HG03095 (cell line): ENCODE data around the gene CPLANE2.
"Not testable (repeated sequence)": the region's sequence is repeated elsewhere in the genome, so short reads cannot be mapped to it uniquely, and the experiment has no call there.

ENCODE experiments used
- ATAC-seq: cut with Tn5 transposase; IDR thresholded peaks from one replicate; pipeline ENCODE4 v1.9.1; 2021; ENCODE audit warnings: moderate library complexity; ENCODE audit not compliant: unreplicated experiment

Gene CPLANE2

GRCh38 chr1:16210581-16210980 lies 26.4 kb downstream of the CPLANE2 start:
- ATAC-seq = no peak

DNA sequence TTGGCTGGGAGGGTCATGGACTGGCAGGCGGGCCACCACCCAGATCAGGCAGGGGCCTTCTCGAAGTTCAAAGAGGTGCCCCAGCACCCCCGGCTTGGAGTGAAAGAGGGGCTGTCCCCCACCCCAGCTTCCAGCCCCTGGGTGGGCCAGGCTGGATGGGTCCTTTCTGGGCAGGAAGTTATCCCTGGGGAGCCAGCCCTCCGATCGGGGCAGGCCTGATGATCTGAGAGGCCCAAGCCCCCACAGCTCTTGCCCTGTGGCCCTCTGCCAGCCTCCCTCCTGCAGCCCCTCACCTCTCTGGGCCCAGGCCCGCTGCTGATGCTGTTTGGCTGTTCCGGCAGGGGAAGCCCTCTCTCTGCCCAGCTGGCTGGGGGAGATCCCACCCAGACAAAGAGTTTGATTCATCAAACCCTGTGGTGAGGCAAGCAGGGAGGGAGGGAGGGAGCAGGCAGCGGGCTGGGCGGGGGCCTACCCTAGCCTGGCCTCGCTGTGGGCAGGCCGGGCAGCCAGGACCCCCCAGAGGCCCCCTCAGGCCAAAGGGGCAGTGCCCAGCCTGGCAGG lies 27.1 kb downstream of the CPLANE2 start:
- no peak for ATAC-seq

GRCh38 chr1:16209132-16209846 lies 27.7 kb downstream of the CPLANE2 start:
- ATAC-seq = no peak

DNA sequence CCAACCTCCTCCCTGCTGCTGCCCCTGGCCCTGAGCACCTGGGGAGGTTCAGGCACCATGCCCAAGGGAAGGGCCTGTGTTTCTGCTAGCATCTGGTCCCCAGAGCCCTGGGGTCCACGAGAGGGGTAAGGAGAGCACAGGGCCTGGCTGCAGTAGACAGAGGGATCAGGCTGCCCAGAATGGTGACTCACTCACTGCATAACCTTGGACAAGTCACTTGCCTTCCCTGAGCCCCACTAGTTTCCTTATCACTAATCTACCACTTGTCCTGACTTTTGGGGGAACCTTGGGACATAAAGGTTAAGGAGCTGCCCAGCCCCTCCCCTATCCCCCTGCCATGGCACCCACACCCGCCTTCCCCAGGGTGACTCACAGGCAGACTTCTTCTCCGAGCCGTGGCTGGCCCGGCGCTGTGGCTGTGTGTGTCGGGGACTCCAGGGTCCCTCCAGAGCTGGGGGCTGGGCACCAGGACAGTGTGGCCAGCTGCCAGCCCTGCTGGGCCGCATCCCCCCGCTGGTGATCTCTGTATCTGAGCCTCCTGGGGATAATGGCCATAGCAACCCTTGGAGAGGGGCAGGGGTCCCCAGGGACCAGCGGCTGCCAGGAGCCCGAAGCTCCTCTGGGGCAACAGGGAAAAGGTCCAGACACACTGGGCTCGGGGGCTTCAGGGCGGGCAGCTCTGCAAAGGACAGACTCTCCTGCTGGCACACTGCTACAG lies 28.6 kb downstream of the CPLANE2 start:
- no peak for ATAC-seq

DNA sequence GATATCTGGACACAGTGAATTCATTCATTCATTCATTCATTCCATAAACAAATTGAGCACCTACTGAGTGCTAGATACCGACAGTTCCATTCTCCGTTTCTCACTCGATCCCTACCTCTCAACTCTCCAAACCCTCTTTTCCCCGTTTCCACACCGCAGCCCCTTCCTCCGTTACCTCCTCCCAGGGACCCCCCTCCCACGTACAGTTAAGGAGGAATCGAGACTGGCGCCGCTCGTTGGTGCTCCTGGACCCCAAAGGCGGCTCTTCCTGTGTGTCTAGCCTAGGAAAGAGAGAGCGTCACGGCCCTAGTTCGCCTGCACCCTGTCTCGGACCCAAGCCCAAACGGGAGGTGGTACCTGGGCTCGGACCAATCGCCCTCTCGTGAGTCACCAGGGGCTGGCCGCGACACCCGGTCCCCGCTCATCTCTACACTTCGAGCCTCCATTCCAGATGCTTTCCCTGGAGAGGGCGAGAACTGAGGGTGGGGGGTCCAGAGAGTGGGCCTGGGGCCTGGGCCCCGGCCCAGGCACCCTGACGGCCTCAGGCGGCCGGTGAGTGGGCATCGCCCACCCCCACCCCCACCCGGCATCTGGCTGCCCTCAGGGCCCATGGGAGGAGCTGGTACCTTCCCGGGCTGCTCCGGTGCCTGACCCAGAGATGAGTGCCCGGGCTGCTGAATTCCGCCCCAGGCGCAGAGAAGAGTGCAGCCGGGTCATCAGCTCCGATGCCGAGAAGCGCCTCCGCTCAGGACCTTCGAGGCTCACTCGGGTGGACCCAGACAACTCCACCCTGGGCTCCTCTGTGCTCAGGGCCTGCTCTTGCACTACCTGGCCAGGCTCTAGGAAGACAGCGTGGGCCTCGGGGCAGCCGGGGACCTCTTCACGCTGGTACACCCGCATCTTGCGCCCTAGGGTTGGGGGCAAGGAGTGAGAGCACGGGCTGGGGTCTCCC lies 29.4 kb downstream of the CPLANE2 start:
- no peak for ATAC-seq

DNA sequence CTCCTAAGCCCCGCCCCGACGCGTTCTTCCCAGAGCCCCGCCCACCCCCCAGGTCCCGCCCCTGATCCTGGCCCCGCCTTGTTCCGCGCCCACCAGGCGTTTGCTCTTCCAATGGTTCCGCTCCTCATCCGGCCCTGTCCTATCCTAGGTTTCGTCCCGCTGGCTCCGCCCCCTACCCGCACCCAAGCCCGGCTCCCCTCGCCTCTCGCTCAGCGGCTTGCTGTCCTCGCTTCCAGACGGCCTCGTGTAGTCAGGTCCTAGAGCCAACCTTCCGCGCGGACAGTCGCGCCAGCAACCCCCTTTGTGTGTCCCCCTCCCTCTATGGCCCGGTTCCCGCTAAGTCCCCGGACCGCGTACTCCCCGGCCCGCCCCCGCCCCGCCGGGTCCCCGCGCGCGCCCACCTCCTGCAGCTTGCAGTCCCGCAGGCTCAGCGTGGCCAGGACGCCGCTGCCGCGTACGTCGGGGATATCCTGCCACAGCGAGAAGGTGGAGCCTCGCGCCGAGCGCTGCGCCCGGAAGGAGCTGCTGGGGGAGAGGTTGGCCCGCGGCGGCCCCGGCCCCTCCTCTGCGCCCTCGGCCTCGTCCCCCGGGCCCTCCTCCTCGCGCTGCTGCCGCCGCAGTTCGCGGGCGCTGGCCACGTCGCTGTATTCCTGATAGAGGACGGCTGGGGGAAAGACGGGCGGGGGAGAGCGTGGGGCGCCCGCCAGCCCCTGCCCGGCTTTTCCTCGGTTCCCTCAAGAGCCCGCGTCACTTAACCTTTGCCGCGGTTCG lies 30.3 kb downstream of the CPLANE2 start:
- peak; percentile 59 for ATAC-seq

GRCh38 chr1:16205891-16206546 lies 31.0 kb downstream of the CPLANE2 start:
- ATAC-seq = no peak

- no peak for ATAC-seq
These were observed 31.7 kb downstream of the CPLANE2 start for GRCh38 chr1:16205334-16205671.

DNA sequence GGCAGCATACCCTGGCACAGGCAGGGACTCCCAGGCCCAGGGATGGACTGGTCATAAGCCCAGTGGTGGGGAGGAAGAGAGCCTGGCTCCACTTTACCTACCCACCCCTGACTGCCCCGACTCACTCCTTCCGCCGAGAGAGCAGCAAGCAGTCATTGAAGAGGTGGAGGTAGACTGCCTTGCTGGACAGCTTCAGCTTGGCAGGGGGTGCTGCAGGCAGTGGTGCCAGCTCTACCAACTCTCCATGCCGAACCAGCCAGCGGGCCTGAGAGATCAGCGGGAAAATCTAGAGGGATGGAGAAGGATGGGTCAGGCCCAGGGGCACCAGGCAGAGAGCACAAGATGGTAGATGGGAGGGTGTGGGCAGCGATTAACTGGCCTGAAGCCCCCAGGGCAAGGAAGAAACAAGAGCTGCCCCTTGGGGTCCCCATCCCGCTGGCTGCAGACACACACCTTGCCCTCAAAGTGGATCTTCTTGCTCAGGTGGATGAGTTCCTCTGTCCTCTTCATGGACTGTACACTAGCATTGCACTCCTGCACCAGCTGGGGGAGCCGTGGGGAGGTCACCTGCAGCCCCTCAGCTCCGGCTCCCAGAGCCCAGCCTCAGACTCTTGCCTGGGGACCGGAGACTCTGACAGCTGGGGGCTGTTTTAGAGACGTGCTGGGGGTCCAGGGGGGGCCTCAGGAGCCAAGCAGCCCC lies 32.2 kb downstream of the CPLANE2 start:
- no peak for ATAC-seq

DNA sequence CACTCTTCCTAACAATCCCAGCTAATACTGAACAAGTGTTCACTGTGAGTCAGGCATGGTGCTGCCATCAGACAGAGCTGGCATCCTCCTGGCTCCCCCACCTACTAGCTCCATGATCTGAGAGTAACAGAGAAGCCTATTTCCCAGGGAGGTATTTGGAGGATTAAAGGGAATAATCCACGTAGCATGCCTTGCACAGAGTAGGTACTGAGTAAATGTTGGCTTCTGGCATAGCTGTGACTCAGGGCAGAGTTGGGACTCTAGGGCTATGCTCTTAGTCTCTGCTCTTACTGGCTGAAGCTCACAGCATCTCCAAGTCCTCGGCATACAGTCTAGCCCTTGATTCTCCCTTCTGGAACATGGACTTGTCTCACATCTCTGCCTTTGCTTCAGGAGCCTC lies 32.8 kb downstream of the CPLANE2 start:
- no peak for ATAC-seq

GRCh38 chr1:16203550-16203949 lies 33.4 kb downstream of the CPLANE2 start:
- no peak for ATAC-seq

DNA sequence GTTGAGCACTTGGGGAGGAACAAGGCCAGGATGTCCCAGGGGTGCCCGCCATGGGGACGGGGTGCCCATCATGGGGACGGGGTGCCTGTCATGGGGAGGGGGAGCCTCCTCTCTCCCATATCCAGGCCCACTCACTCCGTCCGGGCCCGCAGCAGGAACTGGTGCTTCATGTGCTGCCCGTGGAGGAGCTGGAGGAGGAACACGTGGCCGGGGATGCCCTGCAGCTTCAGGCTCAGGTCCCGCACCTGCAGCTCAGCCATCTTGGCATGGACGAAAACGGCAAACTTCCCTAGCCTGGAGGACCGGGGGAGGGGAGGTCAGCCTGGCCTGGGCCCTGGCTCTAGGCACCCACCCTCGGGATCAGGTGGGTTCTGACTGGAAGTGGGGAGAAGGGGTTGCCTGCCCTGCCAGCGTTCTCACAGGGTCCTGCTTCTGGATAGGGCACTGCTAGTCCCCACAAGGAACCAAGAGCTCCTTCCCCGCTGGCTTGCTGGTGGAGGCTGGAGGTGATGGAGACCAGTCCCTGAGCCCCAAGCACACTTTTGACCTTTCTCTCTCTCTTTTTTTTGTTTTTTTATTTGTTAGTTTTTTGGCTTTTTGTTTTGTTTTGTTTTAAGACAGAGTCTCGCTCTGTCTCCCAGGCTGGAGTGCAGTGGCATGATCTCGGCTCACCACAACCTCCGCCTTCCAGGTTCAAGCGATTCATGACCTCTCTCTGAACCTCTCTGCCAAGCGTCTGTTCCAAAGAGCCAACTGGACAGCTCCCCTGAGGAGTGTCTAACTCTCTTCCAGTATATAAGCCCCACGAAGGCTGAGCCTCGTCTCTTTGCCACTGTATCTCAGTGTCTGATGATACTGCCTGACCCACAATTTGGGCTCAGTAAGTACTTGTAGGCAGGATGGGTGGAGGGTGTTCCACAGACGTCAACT lies 34.4 kb downstream of the CPLANE2 start:
- ATAC-seq = no peak

DNA sequence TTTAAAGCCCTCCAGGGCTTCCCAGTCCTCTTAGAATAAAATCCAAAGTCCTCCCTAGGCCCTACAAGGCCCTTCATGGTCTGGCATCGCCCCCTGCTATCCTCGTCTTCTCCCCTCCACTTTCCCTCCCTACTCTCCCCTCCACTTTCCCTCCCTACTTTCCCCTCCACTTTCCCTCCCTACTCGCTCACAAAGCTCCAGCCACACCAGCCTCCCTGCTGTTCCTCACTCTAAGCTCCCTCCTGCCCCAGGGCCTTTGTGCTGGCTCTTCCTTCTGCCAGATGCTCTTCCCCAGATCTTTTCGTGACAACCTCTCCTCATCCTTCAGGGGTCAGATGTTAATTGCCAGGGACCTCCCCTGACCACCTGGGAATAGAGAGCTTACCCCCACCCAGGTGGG lies 37.3 kb downstream of the CPLANE2 start:
- ATAC-seq = no peak

DNA sequence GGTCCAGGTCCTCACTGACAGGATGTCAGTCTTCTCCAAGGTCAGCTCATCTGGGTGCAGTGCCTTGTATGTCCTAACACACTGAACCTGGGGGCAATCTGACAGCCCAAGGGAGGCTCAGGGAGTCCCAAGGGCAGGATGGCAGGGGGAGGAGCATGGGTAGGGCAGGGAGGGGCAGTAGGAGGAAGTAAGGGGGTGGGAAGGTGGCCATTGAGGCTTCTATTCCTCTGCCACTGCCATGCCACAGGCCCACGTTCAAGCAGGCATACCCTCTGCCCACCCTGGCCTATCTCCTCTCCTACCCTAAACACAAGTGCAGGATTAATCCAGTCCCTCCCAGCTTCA lies 37.9 kb downstream of the CPLANE2 start:
- ATAC-seq = no peak

- no peak for ATAC-seq
These were observed 38.4 kb downstream of the CPLANE2 start for GRCh38 chr1:16198444-16199156.

DNA sequence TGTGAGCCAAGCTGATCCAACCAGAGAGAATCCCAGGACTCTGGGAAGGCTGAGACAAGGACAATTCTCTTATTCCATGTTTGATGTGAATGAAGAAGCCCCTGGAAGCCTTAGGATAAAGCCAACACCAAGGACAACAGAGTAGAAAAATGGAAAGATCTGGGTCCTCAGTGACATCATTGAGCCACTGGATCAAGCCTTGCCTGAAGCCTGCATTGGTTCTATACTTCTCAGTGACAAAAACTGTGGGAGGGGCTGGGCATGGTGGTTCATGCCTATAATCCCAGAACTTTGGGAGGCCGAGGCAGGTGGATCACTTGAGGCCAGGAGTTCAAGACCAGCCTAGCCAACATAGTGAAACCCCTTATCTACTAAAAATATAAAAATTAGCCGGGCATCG lies 40.1 kb downstream of the CPLANE2 start:
- no peak for ATAC-seq

DNA sequence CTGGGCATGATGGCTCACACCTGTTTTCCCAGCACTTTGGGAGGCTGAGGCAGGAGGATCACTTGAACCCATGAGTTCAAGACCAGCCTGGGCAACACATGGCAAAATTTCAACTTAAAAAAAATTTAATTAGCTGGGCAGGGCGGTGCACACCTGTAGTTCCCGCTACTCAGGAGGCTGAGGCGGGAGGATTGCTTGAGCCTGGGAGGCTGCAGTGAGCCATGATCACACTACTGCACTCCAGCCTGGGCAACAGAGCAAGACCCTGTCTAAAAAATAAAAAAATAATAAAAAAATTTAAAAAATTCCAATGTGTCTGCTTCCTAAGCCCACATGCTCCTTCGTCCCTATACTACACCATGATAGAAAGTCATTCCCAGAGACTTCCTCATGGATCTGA lies 40.8 kb downstream of the CPLANE2 start:
- not testable (repeated sequence) for ATAC-seq

- no peak for ATAC-seq
These were observed 41.5 kb downstream of the CPLANE2 start for GRCh38 chr1:16195518-16195905.
